GM20431 (cell line): ENCODE results near the gene PTRH1.

ENCODE experiments used
- in situ Hi-C: fragments of 300-500 bp; cut with MseI, MboI; formaldehyde crosslinking; loops from one replicate; pipeline ENCODE4 v1.15.0; 2020; ENCODE audit warnings: low sequenced_read_pairs; ENCODE audit not compliant: unreplicated experiment

Gene PTRH1

GRCh38 chr9:127700594-127701255 is 14.7 kb downstream of the PTRH1 start:
- in situ Hi-C loops: no loop called here

DNA sequence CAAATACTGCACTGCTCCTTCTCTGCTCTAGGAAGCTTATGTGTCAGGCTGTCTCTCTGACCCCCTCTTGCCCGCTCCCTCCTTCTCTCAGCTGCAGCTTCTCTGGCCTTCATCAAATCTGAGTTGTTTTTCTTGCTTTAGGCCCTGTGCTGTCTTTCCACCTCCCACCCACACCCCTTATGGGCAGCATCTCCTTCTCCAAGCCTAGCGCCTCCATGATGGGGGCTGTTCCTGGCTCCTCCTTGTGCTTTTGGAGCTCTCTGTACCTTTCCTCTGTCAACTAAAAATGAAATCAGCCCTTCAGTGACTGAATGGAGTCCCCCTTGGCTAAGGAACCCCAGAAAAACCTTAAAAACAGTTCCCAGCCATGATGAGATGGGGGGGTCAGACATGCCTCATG is 15.3 kb downstream of the PTRH1 start:
- in situ Hi-C loops: no loop called here

GRCh38 chr9:127698985-127699670 is 16.3 kb downstream of the PTRH1 start:
- in situ Hi-C loops: no loop called here

- in situ Hi-C loops: no loop called here
Measured at GRCh38 chr9:127698386-127698785, 17.1 kb downstream of the PTRH1 start.

GRCh38 chr9:127697575-127697974 is 17.9 kb downstream of the PTRH1 start:
- in situ Hi-C loops: no loop called here

GRCh38 chr9:127694890-127695720 is 20.4 kb downstream of the PTRH1 start:
- in situ Hi-C loops: no loop called here

GRCh38 chr9:127693697-127694096 is 21.8 kb downstream of the PTRH1 start:
- in situ Hi-C loops: no loop called here

DNA sequence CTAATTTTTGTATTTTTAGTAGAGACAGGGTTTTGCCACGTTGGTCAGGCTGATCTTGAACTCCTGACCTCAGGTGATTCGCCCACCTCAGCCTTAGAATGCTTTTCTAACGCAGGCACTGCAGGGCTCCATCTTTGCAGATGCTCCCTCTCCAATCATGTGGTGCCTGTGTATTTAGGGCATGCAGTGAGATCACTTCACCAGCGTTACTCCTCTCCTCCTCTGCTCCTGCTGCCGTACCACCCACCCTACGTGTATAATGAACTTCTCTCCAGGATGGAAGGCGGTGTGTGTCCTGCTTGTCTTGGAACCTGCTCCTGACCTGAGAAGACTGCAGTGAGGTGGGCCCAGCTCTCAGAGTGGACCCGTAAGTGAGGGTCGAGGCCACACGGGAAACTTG is 22.3 kb downstream of the PTRH1 start:
- in situ Hi-C loops: no loop called here

DNA sequence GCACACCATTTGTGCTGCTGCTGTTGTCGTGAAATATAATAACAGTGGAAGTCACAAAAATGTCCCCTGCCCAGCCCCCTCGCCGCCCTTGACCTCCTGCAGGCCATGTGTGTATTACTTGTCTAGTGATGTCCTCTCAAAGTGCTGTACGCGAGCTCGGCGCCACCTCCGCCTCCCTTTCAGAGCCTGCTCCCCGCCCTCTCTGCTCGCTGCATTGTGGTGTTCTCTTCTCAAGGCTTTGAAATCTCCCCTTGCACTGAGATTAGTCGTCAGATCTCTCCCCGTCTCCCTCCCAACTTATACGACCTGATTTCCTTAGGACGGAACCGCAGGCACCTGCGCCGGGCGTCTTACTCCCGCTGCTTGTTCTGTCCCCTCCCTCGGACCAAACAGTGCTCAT is 23.4 kb downstream of the PTRH1 start:
- in situ Hi-C loops: no loop called here

- in situ Hi-C loops: no loop called here
Measured at GRCh38 chr9:127690735-127691134, 24.7 kb downstream of the PTRH1 start.

- in situ Hi-C loops: no loop called here
Measured at GRCh38 chr9:127689329-127690000, 26.0 kb downstream of the PTRH1 start.

DNA sequence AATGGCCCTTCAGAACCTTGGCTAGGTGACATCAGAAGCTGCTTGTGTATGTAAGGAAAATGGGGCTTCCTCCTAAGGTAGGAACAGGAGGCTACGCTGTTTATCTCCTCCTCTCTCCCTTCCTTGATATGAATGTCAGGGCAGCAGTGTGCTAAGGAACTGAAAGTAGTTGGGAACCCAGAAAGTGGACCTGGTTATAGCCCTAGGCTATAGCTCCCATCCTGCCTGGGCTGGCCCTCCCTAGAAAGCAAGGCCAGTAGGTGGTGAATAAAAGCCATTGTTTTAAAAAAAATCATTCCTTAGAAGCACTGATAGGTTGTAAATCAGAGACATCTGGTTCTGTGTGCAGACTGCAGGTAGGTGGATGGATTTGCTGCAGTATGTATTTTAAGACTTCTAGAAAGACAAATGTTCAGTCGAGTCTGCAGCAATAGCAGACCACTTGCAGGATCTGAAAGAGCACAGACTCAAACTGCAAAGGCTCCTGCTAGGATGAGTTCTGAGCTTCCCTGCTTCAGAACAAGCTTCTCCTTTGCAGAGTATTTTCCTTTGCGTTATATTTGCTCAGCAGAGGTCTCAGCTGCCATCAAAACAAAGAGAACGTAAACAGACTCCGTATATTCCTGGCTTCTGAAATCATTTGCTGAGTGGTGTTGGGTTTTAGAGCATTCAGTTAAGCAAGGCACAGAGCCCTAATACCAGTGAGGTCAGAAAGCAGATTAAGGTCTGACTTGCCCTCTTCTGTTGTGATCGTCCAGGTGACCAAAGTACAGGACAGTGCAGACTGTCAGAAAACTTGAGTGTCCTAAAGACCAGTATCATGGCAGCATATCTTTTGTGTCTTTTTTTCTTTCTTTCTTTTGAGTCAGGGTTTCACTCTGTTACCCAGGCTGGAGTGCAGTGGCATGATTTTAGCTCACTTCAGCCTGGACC is 28.7 kb downstream of the PTRH1 start:
- in situ Hi-C loops: no loop called here

- in situ Hi-C loops: no loop called here
Measured at GRCh38 chr9:127684576-127684975, 30.9 kb downstream of the PTRH1 start.

DNA sequence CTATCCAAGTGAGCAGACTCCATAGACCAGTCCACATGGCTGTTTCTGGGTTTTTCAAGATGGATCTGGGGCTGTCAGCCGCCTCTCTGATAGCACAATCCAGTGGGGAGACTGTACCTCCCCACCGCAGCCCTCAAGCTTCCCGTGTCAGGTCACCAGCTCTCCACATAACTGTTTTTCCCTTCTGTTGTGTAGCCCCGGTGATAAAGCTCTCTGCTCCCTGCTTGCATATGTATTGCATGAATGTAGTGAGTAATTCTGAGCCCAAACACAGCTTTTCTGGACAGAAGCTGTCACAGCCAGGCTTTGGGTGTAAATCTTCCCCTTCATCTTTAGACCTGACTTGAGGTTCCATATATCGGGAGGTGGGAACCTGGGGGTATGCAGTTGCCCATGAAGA is 31.7 kb downstream of the PTRH1 start:
- in situ Hi-C loops: no loop called here

- in situ Hi-C loops: no loop called here
Measured at GRCh38 chr9:127682351-127683136, 32.9 kb downstream of the PTRH1 start.

DNA sequence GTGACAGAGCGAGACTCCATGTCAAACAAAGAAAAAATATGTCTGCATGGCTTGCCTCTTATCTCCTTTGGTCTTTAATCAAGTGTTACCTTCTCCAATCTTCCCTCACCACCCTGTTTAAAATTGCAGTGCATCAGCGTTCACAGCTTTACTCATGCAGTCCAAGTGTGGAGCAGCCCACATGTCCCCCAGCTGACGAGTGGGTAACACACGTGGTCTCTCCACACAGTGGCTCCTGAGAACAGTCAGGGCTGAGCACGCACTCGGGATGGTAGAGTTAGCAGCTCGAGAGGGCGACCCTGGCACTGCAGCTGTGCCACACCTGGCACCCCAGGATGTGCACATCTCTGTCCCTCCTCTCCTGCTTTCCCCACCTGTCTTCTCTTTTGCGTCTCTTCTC is 34.6 kb downstream of the PTRH1 start:
- in situ Hi-C loops: no loop called here

DNA sequence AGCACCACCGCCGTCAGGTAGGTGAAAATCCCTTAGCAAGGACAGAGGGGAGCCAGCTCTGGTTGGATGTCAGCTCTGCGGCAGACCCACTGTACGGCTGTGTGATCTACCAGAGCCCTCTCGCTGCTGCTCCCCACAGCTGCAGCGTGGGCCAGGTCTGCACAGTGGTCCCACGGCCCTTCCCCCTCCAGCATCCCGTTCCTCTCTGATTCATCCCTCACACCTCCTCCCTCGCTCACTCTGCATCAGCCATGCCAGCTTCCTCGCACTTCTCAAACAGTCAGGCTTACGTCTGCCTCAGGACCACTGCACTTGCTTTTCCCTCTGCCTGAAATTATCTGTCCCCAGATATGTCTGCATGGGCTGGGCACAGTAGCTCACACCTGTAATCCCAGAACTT is 35.2 kb downstream of the PTRH1 start:
- in situ Hi-C loops: no loop called here

- in situ Hi-C loops: no loop called here
Measured at GRCh38 chr9:127679506-127679905, 36.0 kb downstream of the PTRH1 start.

DNA sequence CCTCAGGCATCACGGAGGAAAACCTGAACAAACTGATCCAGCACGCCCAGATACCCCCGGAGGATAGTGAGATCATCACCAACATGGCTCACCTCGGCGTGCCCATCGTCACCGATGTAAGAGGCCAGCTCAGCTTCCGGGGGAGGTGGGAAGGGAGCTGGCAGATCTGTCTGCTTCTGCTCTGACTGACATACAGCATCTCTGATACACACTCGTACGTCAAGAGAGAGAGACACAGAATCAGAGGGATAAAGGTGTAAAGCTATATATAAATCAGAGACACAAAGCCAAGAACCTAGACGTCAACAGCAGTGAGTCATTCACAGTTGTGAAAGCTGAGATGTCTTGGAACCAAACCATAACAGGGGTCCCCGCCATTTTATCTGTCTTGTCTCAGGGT is 38.8 kb downstream of the PTRH1 start:
- in situ Hi-C loops: no loop called here
